Measurements from ENCODE around the gene ARHGAP23.

- TF ChIP-seq, protein P1, sequence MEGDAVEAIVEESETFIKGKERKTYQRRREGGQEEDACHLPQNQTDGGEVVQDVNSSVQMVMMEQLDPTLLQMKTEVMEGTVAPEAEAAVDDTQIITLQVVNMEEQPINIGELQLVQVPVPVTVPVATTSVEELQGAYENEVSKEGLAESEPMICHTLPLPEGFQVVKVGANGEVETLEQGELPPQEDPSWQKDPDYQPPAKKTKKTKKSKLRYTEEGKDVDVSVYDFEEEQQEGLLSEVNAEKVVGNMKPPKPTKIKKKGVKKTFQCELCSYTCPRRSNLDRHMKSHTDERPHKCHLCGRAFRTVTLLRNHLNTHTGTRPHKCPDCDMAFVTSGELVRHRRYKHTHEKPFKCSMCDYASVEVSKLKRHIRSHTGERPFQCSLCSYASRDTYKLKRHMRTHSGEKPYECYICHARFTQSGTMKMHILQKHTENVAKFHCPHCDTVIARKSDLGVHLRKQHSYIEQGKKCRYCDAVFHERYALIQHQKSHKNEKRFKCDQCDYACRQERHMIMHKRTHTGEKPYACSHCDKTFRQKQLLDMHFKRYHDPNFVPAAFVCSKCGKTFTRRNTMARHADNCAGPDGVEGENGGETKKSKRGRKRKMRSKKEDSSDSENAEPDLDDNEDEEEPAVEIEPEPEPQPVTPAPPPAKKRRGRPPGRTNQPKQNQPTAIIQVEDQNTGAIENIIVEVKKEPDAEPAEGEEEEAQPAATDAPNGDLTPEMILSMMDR (IDR thresholded peaks at IDR 0.05; ENCODE audit: insufficient read depth, low read length, poor library complexity, severe bottlenecking): peak; percentile 81
- TF ChIP-seq EZH2phosphoT487 (conservative IDR thresholded peaks at IDR 0.05; ENCODE audit: low read length): no peak
These were observed 129.8 kb downstream of the ARHGAP23 start for GRCh38 chr17:38557836-38558727.
